ENCODE data around the gene JAG1. TPM values are rescaled to one million over a fixed set of nuclear protein-coding genes. Genes with fewer than 3 reads are reported as not detected.

The JAG1 gene
- total RNA-seq, 1 experiment from 2014 or later: 176 TPM

GRCh38 chr20:10659651-10660601 lies 13.9 kb downstream of the JAG1 start:
- Histone ChIP-seq H3K27ac (ENCODE audit: low read length) (no peak overlapping the region), H3K27me3 (ENCODE audit: low read length) (no peaks in the 10 kb centered on the region), H3K9me2 (replicated peaks; ENCODE audit: low read length) (no peaks in the 10 kb centered on the region), H4K20me1 (ENCODE audit: low read length) (peaks cover 83% of the 10 kb centered on the region), H3K9ac (ENCODE audit: low read length) (no peak overlapping the region), H3K79me2 (ENCODE audit: low read length) (peaks cover 100% of the 10 kb centered on the region), H3K9me3 (ENCODE audit: low read length) (no peaks in the 10 kb centered on the region), H3F3A (ENCODE audit: low read length, unreplicated experiment) (peaks cover 5% of the 10 kb centered on the region), H2AFZ (ENCODE audit: low read length) (no peak overlapping the region), H3K4me3 (ENCODE audit: low read length) (no peak overlapping the region), H3K4me1 (ENCODE audit: insufficient read depth, low read length) (peaks cover 4% of the 10 kb centered on the region), H3K4me2 (ENCODE audit: low read length) (no peak overlapping the region), H3K36me3 (ENCODE audit: low read depth, low read length) (peaks cover 99% of the 10 kb centered on the region)
- DNase-seq (no peak), ATAC-seq (no peak)
- BruUV-seq (replicated peaks): no TSS peak
- no peak for TF ChIP-seq EZH2phosphoT487 (IDR thresholded peaks at IDR 0.05; ENCODE audit: borderline replicate concordance, low read length)
- TF ChIP-seq EZH2 (IDR thresholded peaks at IDR 0.05; ENCODE audit: low read length, unreplicated experiment): no peak
- TF ChIP-seq CTCF (conservative IDR thresholded peaks at IDR 0.05; ENCODE audit: low read depth, low read length): no peak
- CTCF ChIA-PET: interaction anchor here (1.0 kb wide), 1 partner anchor 11 kb away, joined by 3 read pairs; no protein-coding TSS in a partner anchor
- intact Hi-C loops (cut with micrococcal nuclease): no loop called here
- POLR2A ChIA-PET (ENCODE audit: unreplicated experiment): interaction anchor here (0.7 kb wide), 1 partner anchor 322 kb away, joined by 3 read pairs; no protein-coding TSS in a partner anchor

- peaks cover 99% of the 10 kb centered on the region for H3K36me3 ChIP-seq (ENCODE audit: low read depth, low read length)
- BruUV-seq (replicated peaks): no TSS peak
- peaks cover 100% of the 10 kb centered on the region for H3K79me2 ChIP-seq (ENCODE audit: low read length)
- H3K27me3 ChIP-seq (ENCODE audit: low read length): no peaks in the 10 kb centered on the region
- no peak overlapping the region for H3K27ac ChIP-seq (ENCODE audit: low read length)
- no peak overlapping the region for H2AFZ ChIP-seq (ENCODE audit: low read length)
- no peak for TF ChIP-seq EZH2phosphoT487 (IDR thresholded peaks at IDR 0.05; ENCODE audit: borderline replicate concordance, low read length)
- no peak for TF ChIP-seq CTCF (conservative IDR thresholded peaks at IDR 0.05; ENCODE audit: low read depth, low read length)
- TF ChIP-seq EZH2 (IDR thresholded peaks at IDR 0.05; ENCODE audit: low read length, unreplicated experiment): no peak
- ATAC-seq (no peak), DNase-seq (no peak)
- H3F3A ChIP-seq (ENCODE audit: low read length, unreplicated experiment): peaks cover 5% of the 10 kb centered on the region
- H3K4me2 ChIP-seq (ENCODE audit: low read length): no peak overlapping the region
- CTCF ChIA-PET: interaction anchor here (1.0 kb wide), 1 partner anchor 12 kb away, joined by 3 read pairs; no protein-coding TSS in a partner anchor
- POLR2A ChIA-PET (ENCODE audit: unreplicated experiment): interaction anchor here (0.7 kb wide), 1 partner anchor 323 kb away, joined by 3 read pairs; no protein-coding TSS in a partner anchor
- H3K4me3 ChIP-seq (ENCODE audit: low read length): no peak overlapping the region
- no peaks in the 10 kb centered on the region for H3K9me2 ChIP-seq (replicated peaks; ENCODE audit: low read length)
- peaks cover 83% of the 10 kb centered on the region for H4K20me1 ChIP-seq (ENCODE audit: low read length)
- no peaks in the 10 kb centered on the region for H3K9me3 ChIP-seq (ENCODE audit: low read length)
- intact Hi-C loops (cut with micrococcal nuclease): no loop called here
- no peak overlapping the region for H3K9ac ChIP-seq (ENCODE audit: low read length)
- H3K4me1 ChIP-seq (ENCODE audit: insufficient read depth, low read length): peaks cover 12% of the 10 kb centered on the region
Measured at GRCh38 chr20:10658876-10659632, 14.7 kb downstream of the JAG1 start.

All from PC-3 (cell line).